WTC11 (cell line): ENCODE results near the gene NRSN1.

ENCODE experiments used
- AR ChIP-seq: fragments of 250-450 bp; sonication (Bioruptor Pico); IDR thresholded peaks from 2 replicates; pipeline ENCODE4 v1.9.0; 2021; ENCODE audit warnings: mild to moderate bottlenecking
- CREB1 ChIP-seq: sonication (generic); formaldehyde crosslinking; IDR thresholded peaks from 2 replicates; pipeline ENCODE4 v1.8.0; 2023; ENCODE audit warnings: mild to moderate bottlenecking, missing genetic modification reagents
- CREM ChIP-seq: sonication (generic); formaldehyde crosslinking; IDR thresholded peaks from 2 replicates; pipeline ENCODE4 v1.8.1; 2022; ENCODE audit warnings: mild to moderate bottlenecking, missing genetic modification reagents, moderate library complexity
- CTCF ChIP-seq: fragments of 200-600 bp; IDR thresholded peaks from 2 replicates; pipeline ENCODE4 v1.8.0; 2022; ENCODE audit warnings: antibody characterized with exemption
- ELF4 ChIP-seq: sonication (generic); formaldehyde crosslinking; IDR thresholded peaks from 2 replicates; pipeline ENCODE4 v1.8.1; 2022; ENCODE audit warnings: low read depth, mild to moderate bottlenecking, moderate library complexity, missing genetic modification reagents
- FOXJ3 ChIP-seq: sonication (generic); formaldehyde crosslinking; IDR thresholded peaks from 2 replicates; pipeline ENCODE4 v1.9.0; 2021; ENCODE audit warnings: missing genetic modification reagents, mild to moderate bottlenecking, borderline replicate concordance
- GABPB1 ChIP-seq: sonication (generic); formaldehyde crosslinking; IDR thresholded peaks from 2 replicates; pipeline ENCODE4 v1.8.1; 2023; ENCODE audit warnings: mild to moderate bottlenecking, missing genetic modification reagents
- MXD4 ChIP-seq: fragments of 250-450 bp; sonication (Bioruptor Pico); IDR thresholded peaks from 2 replicates; pipeline ENCODE4 v1.8.0; 2021; ENCODE audit warnings: mild to moderate bottlenecking, moderate library complexity, borderline replicate concordance
- TP53 ChIP-seq: sonication (generic); formaldehyde crosslinking; IDR thresholded peaks from 2 replicates; pipeline ENCODE4 v1.8.1; 2023; ENCODE audit warnings: mild to moderate bottlenecking, missing genetic modification reagents
- ZNF263 ChIP-seq: sonication (generic); formaldehyde crosslinking; IDR thresholded peaks from 2 replicates; pipeline ENCODE4 v1.8.1; 2022; ENCODE audit warnings: low read depth, mild to moderate bottlenecking, moderate library complexity, missing genetic modification reagents
- ZNF281 ChIP-seq: sonication (generic); formaldehyde crosslinking; IDR thresholded peaks from 2 replicates; pipeline ENCODE4 v1.8.0; 2023; ENCODE audit warnings: mild to moderate bottlenecking, missing genetic modification reagents

- TF ChIP-seq CTCF (no peak), FOXJ3 (CRISPR knock-in tag) (no peak), CREB1 (no peak), ELF4 (CRISPR knock-in tag) (no peak), ZNF263 (CRISPR knock-in tag) (no peak), GABPB1 (CRISPR knock-in tag) (no peak), MXD4 (CRISPR knock-in tag) (no peak), ZNF281 (no peak), CREM (CRISPR knock-in tag) (no peak), AR (CRISPR knock-in tag) (no peak), TP53 (no peak)
These were observed 19.7 kb upstream of the NRSN1 start for GRCh38 chr6:24106291-24106690.
